Fibroblast of the aortic adventitia (primary cell): ENCODE measurements around the gene TMEM9. TPM values are rescaled to one million over a fixed set of nuclear protein-coding genes. Genes with fewer than 3 reads are reported as not detected.
A peak's percentile ranks its signal among the peaks of the same experiment; 100 is the strongest.

Source experiments
- DNase-seq: peaks from one replicate; pipeline ENCODE4 v3.0.0-alpha.2; 2010; ENCODE audit warnings: low read depth
- H3K4me3 ChIP-seq: 2 replicates; pipeline ENCODE4 v1.5.1; 2011; ENCODE audit warnings: low read depth, mild to moderate bottlenecking, control low read depth, low read length, moderate library complexity
- CTCF ChIP-seq: IDR thresholded peaks from 2 replicates; pipeline ENCODE4 v1.5.1; 2011; ENCODE audit warnings: mild to moderate bottlenecking, low read length, control low read depth, inconsistent platforms; ENCODE audit not compliant: insufficient read depth
- total RNA-seq: library from RNA; depleted of rRNA; stranded (reverse); fragments of >200 nt; gene quantifications from 2 replicates; pipeline ENCODE4 v1.2.3, GENCODE V29; 2012; ENCODE audit warnings: low replicate concordance

The TMEM9 gene
- 24.0 and 35.1 TPM in 2 replicates for total RNA-seq

GRCh38 chr1:201154389-201155165, at the start of gene TMEM9:
Gene TMEM9 (minus strand): TSS chr1:201154474. CDS start chr1:201153923, 551 bp downstream.
- peak within 1 kb of the TSS; percentile 85 for H3K4me3 ChIP-seq
- TF ChIP-seq CTCF = no peak
- peak; percentile 92 for DNase-seq

- no peak for DNase-seq
- no peak overlapping the region for H3K4me3 ChIP-seq
- TF ChIP-seq CTCF = no peak
These were observed 44.3 kb upstream of the TMEM9 start for GRCh38 chr1:201198598-201198997.

- no peak overlapping the region for H3K4me3 ChIP-seq
- TF ChIP-seq CTCF = no peak
- DNase-seq = no peak
These were observed 39.8 kb upstream of the TMEM9 start for GRCh38 chr1:201194046-201194445.

GRCh38 chr1:201192261-201192788, 38.1 kb upstream of the TMEM9 start:
- TF ChIP-seq CTCF = no peak
- peak; percentile 65 for DNase-seq
- no peak overlapping the region for H3K4me3 ChIP-seq

GRCh38 chr1:201191653-201192260, 37.5 kb upstream of the TMEM9 start:
- H3K4me3 ChIP-seq = no peak overlapping the region
- TF ChIP-seq CTCF = no peak
- peak; percentile 81 for DNase-seq

GRCh38 chr1:201190624-201191051, 36.4 kb upstream of the TMEM9 start, which contains the start of gene IGFN1:
Gene IGFN1 (plus strand): TSS chr1:201190824. CDS start chr1:201193294, 2,470 bp downstream.
- no peak for TF ChIP-seq CTCF
- no peak within 1 kb of the TSS for H3K4me3 ChIP-seq
- no peak for DNase-seq
